Measurements from ENCODE around the gene TAF7.
"Not testable (repeated sequence)": the region's sequence is repeated elsewhere in the genome, so short reads cannot be mapped to it uniquely, and the experiment has no call there.

The TAF7 gene

GRCh38 chr5:141338538-141339306, 18.1 kb upstream of the TAF7 start, which contains the start of gene PCDHGA2:
PCDHGA2 (plus strand) TSS chr5:141338760.
- peak; percentile 6 to 14 for DNase-seq

- not testable (repeated sequence) for DNase-seq
Observed at GRCh38 chr5:141332571-141332970, 12.0 kb upstream of the TAF7 start.

- no peak for DNase-seq
Observed at GRCh38 chr5:141330299-141331080, 9.9 kb upstream of the TAF7 start, which contains the start of gene PCDHGA1. PCDHGA1 (plus strand) TSS chr5:141330514.

GRCh38 chr5:141328231-141328630, 7.6 kb upstream of the TAF7 start:
- DNase-seq: no peak

GRCh38 chr5:141326088-141326854, 5.7 kb upstream of the TAF7 start:
- DNase-seq: peak; percentile 30 to 50

- DNase-seq: no peak
Observed at GRCh38 chr5:141322261-141322660, 1.7 kb upstream of the TAF7 start.

GRCh38 chr5:141319699-141320098, 885 bp downstream of the TAF7 start:
- DNase-seq: no peak

- DNase-seq: no peak
Observed at GRCh38 chr5:141319202-141319601, 1.4 kb downstream of the TAF7 start.

GRCh38 chr5:141316963-141317362, 3.6 kb downstream of the TAF7 start:
- DNase-seq: not testable (repeated sequence)

- DNase-seq: no peak
Observed at GRCh38 chr5:141313711-141314110, 6.9 kb downstream of the TAF7 start.

GRCh38 chr5:141306630-141307029, 14.0 kb downstream of the TAF7 start:
- no peak for DNase-seq

- DNase-seq: no peak
Observed at GRCh38 chr5:141303756-141304155, 16.8 kb downstream of the TAF7 start, which contains the start of gene SLC25A2. SLC25A2 (minus strand) TSS chr5:141304049; CDS start chr5:141303865, 184 bp downstream.

- DNase-seq: no peak
Observed at GRCh38 chr5:141298376-141298775, 22.2 kb downstream of the TAF7 start.

GRCh38 chr5:141272906-141273305, 47.7 kb downstream of the TAF7 start:
- DNase-seq: no peak

- DNase-seq: no peak
Observed at GRCh38 chr5:141269195-141269594, 51.4 kb downstream of the TAF7 start.
